ENCODE measurements around the gene SPTB.

Gene SPTB

DNA sequence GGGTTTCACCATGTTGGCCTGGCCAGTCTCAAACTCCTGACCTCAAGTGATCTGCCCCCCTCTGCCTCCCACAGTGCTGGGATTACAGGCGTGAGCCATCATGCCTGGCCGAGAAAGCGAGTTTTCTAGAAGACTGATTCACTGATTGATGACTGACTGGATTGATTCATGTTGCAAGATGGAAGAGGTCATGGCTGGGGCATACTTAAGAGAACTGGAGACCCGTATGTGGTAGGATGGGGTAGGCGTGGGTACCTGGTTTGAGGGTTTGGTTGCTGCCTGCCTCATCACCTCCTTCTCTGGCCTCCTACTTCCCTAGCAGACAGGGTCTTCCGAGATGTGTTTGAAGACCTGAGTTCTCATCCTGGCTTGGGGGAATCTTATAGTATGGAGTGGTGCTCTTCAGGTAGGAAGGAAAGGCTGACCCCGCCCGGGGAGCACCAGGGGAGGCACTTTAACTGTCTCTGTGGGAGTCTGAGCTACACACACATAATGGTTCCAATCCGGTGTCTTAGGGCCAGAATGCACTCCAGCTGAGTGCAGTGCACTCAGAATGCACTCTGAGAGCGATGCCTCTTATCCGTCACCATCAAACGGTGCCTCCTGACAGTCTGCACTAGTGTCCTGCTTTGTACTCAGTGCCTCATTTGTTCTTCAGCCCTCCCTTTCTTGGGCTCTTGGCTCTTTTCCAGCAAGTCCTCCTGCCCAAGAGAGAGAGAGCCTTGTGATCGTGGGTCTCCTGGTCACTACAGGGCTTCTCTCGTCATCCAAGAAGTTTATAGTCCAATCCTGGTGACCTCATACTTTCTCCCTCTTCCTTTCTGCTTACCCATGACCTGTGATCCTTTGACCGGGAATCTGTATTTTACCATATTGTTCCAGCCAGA, 155.8 kb downstream of the SPTB start:
- DNase-seq, result no peak

DNA sequence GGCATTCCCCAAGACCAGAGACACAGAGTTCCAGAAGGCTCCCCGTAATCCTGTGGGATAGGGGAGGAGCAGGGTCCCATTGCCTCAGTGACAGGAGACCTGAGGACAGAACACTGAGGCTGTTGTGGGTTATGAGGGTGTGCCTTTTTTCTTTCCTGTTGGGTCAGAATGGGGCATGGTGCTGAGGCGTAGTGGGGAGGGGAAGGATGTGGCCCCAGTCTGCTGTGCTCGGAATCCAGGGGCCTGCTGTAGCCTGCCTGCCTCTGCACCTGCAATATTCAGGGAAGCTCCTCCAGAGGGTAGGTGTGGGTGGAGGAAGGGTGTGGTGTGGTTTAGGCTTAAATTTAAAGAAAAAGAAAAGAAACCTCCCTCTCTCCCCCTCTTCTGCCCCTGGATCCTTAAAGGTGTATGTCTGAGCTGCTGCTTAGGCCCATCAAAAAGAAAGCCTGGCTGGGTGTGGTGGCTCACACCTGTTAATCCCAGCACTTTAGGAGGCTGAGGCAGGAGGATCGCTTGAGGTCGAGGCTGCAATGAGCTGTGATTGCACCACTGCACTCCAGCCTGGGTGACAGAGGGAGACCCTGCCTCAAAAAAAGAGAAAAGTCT, 156.8 kb downstream of the SPTB start:
- DNase-seq, result no peak

DNA sequence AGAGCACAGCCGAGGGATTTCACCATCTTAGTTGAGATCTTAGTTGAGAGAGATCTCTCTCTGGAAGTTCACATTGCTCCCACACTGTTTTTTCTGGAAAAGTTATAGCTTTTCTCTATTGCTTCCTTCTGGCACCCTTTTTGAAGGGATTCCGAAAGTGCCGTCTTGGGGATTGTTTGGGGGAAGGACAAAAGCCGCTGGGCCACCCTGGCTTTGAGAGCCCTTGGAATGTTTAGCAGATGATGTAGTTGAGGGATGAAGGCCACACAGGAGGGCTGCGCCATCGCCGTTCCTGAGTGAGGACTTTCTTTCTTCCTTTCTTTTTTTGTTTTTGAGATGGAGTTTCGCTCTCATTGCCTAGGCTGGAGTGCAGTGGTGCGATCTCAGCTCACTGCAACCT, 157.8 kb downstream of the SPTB start:
- DNase-seq, result no peak

DNA sequence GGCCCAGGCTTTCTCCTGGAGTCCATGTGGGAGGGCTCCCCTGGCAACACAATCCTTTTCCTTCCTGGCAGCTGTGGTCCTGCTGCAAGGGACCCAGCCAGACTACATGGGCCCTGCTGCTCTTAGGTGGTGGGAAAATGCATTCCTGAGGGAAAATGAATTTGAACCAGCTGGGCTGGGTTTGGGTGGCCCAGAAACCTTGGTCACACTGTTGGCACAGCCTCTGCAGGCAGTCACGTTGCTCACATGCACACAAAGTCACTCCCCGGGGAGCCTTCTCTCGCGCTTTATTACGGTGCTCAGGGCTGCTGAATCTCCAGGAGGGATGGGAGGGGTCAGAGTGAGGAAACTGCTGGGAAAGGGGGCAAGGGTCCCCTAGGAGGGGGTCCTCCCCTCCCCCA, 158.3 kb downstream of the SPTB start:
- no peak for DNase-seq

DNA sequence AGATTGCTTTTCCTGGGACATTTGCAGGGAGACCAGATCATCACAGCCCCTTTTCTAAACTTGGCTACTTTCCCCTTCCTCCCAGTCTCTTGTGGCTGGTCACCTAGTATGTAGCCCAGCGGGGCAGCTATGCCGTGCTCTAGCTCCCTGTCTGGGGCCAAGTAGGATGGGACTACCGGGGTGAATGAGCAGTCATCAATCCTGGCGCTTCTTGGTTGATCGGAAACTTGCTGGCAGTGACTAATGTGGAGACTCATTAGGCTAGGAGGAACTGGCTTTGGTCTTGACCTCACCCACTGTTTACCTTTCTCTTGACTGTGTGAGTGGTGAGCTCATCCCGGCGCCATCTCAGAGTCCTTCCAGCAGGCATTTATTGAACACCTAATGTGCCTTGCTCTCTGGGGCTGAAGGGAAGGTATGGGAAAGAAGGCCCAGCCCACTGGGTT, 159.6 kb downstream of the SPTB start:
- DNase-seq, result no peak

DNA sequence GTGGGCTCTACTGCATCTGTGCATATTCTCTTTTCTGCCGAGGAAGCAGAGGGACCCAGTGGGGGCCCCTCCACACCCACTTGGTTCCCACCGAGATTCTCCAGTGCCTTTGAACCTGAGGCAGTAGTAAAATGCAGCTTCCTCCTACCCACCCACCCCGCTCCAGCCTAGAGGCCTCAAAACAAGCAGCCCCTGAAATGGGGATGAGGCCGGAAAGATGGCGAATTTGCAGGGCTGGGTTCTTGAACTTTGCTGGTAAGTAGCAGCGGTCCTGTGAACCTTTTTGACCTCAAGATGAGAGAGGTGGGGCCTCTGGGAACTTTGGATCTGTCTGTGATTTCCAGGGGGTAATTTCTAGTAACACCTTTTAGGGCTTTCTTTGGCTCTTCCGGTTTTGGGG, 160.1 kb downstream of the SPTB start:
- no peak for DNase-seq

DNA sequence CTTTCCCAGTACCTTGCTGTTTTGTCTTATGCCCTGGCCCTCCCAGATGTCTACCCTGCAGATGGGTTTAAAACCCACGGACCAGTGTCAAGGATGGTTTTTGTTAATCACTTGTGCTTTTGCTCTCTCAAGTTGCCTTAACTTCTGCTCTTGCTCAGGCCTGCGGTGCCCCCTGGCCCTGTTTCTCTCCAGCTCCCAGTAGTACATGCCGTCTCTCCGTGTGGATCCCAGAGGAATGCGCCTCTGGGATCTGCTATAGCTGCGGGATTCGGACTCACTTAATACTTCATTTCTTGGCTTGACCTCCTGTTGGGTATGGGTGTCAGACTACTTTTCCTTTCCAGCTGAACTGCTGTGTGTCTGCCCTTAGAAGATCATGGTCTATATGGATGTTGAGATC, 160.9 kb downstream of the SPTB start:
- no peak for DNase-seq

DNA sequence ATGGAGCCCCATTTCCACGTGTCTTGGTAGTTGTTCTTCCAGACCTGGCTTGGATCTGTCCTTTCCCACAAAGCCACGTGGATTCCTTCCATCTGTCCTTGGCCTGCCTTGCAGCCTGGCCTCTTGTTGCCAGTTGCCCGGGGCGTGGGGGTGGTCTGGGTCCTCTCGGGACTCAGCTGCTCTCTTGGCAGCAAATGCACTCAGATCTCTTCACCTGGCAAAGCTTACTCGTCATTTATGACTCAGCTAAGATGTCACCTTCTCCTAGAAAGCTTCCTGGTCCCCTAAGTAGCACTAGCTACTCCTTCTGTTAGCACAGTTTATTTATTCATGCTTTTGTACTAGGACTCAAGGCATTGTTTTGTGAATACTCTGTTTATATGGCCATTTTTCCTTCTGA, 161.8 kb downstream of the SPTB start:
- DNase-seq, result no peak

DNA sequence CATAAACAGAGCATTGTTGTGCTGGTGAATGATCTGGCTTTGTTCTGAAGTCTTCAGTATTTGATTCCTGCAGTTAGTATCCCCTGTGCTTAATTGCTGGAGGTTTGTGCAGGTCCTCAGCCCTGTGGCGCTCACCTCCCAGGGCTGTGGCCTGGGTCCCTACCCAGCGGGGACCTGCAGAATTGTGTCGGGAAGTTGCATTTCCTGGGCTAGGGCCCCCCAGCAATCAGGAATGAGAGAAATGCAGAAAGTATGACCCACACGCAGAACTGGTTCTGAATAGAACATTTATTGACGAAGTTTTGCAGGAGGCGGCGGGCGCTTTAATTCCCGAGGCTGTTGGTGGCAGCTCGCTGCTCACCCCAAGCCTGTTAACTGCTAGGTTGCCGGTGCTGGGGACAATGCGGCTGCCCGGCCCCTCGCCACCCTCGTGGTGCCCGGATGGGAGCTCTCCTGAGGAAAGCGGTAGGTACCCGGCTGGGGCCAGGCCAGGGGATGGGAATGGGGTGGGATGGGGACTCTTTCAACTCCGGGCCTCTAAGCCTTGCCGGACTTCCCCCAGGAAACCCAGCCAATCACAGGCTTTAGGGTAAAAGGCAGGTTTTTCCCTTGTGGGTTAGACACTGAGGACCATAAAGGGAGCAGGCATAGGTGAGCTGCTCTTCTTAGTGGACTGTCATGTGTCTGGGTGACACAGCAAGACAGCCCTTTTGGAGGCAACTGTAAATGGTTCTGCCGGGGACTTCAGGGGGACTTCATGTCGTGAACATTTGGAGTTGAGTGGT, 163.9 kb downstream of the SPTB start:
- no peak for DNase-seq

DNA sequence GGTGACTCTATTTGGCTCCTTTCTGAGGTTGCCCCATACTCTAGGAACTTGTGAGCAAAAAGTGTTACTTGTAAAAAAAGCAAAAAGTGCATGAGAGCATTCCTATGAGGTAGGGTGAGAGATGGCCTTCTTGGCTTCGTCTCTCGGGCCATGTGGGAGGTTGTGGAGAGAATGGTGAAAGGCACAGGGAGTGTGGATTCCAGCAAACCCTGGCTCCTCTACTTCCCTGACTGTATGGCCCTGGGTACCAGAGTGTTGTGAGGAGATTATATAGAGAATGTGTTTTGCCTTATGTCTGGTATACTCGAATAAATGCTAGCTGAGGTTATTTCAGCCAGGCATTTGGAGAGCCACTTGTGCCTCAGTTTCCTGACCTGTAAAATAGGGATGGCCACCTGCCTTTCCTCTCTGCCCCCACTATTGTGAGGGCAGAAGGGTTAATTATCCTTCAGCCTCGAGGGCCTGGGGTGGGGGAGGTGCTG, 164.5 kb downstream of the SPTB start:
- DNase-seq, result no peak

DNA sequence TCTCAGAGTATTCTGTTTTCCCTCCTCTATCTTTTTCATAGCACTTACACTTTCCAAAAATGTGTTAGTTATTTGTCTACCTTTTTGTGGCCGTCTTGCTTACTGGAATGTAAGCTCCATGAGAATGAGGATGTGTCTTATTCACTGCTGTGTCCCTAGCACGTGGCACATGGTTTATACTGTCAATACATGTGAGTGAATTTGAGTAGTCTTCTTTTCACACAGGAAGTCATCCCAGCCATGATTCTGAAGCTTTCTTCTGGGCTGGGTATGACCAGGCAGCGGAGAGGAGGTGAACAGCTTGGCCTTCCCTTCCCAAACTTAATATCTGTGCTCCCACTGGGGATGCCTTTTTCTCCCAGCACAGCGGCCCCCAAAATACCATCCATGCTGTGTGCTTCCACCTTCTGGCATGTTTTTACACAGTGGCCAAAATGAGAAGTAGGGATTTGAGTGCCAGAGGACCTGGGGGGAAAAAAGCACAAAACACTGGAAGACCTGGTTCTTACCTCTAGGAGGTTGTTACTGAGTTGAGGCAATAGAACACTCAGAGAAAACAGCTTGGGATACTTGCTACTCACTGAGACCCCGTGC, 165.2 kb downstream of the SPTB start:
- DNase-seq, result no peak

DNA sequence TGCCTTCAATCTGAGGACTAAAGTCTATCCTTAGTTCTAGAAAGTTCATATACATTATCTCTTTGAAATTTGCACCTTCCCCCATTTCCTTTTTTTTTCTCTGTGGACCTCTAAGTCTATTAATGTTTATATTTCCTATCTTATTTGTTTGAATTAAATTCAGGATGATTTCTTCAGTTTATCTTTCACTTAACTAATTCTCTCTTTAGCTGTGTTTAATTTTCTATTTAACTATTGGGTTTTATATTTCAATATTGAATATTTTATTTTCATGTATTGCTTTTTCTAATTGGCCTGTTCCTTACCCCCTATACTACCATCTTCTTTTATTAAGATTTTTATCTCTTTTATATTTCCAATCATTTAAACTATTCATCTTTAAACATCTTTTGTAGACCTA, 166.0 kb downstream of the SPTB start:
- no peak for DNase-seq

DNA sequence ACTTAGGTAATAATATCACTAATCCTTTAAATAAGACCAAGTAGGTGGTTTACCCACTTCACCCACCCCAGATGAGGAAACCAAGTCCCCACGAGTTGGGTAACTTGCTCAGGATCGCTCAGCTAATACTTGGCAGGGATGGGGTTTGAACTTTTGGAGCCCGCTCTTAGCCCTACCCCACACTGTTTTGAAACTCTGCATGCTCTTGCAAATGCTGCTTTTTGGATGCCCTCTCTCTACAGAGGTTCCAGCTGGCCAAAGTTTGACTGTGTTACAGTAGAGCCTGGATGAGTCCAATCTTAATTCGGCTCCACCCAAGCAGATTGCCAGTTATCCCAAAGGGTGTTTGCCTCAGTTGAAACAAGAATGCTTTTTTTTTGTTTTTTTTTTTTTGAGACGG, 168.7 kb downstream of the SPTB start:
- DNase-seq, result no peak

DNA sequence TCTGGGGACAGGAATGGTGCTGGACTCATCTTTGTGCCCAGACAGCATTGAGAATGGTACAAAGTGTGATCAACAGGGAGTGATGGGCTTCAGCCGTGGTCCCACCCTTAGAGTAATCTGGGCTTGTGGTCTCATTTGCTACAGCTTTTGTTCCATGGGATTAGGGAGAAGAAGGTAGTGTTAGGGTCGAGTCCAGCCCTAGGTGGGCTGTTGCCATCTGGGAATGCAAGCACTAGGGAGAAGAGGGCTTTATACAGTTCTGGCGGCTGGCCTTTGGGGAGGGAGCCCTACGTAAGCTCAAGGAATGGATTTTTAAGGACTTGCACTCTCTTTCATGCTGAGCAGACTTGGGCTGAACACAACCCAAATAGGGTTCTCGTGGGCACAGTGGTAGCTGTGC, 170.6 kb downstream of the SPTB start:
- no peak for DNase-seq

DNA sequence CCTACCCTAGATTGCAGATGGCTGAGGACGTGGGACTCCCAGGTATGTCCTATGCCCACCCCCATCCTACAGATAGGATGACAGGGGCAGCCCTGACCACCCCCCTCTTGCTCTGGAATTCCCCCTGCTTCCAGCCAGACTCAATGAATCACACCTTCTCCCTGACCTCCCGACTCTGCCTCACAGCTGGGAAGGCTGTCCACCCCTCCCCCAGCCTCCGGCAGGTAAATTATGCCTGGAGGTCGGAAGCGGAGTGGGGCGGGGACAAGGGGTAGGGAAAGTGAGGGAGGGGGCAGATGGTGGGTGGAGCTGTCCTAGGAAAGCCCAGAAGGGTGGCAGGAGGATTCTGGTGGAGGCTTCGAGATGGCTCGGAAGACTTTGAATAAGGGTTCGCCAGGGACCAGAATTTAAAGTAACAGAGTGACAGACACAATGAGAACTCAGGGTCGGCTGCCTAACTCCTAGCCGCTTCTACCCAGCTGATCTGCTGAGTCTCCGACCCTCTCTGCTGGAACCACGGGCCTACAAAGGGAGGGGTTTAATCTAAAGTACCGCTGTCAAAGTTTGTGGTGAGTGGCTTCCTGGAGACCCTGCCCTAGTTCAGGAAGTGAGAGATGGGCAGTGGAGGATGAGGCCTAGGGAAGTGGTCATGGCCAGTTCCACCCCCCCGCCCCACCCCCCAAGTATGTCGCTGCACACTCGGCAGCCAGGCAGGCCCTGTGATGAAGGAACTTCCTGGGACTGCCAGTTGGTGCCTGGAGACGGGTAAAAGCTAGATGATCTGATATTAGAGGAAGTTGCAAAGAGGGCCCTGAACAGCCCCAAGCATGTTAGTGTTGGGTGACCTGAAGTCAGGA, 171.3 kb downstream of the SPTB start:
- DNase-seq, result no peak

DNA sequence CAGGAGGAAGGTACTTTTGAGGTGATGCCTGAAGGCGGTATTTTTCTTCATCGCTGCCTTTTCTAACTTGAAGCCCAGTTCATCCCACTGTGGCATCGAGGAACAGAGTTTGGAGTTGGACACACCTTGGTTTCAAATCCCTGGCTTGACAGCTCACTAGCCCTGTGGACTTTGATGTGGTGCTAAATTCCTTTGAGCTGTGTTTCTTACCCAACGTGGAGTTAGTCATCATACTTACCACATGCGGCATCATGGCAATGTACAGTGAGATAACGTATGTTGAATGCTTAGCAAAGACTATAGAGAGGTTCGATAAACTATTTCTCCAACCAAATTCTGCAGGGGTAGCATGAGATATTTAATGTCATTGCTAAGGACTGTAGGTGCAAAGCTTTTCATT, 172.0 kb downstream of the SPTB start:
- DNase-seq, result no peak

DNA sequence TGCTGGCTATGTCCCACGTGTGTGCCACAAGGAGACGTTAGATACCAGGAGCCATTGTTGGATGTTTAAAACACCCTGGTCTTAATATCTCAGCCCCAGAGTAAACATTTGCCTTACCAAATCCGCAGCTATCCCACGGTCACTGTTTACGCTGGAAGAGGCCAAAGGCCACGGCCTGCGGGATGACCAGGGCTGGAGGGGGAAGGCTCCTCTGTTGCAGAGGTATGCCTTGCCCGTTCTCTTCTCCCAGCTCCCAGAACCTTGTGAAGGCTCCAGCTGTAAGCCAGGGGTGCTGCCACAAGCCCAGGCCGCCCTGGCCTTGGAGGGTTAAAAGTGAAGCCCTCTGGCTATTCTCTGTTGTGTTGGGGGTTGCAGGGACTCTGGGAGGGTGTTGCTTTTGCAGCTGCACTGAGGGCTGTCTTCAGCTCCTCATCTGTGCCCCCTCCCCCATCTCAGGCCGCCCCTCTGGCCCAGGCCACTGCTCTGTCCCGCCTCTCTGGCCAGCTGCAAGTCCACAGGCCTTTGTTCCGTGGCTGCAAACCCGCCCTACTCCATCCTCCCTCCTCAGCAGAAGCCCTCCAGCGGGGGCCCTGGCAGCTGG, 173.0 kb downstream of the SPTB start:
- no peak for DNase-seq

DNA sequence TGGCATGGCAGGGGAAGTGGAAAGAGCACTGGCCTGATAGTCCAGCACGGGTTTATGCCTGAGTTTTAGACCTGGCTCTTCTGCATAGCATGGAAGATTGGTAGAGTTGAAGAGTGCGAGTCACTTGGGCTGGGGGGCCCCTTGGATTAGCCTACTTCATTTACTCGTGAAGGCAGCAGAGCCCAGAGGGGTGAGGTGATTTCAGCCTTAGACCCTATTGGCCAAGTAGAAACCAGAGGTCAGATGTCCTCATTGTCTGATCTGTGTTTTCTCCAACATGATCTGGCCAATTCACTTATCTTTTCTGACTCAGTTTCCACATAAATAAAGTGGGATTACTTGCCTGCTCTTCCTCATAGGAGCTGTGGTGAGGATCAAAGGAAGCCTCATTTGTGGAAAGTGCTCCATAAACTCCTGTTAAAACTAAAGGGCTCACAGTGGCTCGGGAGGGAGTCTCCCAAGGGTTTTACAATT, 173.6 kb downstream of the SPTB start:
- DNase-seq, result no peak

DNA sequence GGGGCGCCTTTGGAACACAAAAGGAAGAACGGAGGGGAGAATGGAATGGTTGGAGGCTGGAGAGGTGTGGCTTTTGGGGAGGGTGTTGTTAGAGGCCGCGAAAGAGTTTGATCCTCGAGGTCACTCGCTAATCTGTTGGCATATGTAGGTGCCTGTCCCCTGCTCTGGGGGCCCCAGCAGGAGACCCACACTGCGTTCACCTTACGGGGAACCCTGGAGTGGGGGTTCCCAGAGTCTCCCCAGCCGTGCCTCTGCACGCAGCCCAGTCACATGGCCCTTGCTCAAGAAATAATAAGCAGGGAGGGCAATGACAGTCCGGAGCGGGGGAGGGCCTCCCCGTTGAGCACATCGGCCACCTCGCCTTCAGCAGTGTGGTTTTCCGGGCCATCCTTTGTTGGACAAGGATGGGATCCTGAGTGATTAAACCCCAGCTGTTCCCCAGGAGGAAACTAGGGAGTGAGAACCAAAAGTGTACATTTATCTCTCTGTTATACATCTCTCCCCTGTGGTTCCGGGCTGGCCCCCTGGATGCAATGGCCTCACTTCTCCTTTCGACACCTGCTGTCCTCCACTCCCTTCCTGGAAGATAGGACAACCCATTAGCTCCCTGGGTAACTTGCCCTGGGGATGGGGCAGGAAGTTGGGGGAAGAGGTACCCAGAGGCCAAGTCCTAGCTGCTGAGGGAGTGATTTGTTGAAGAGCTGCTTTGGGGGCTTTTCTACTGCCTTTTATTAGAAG, 174.2 kb downstream of the SPTB start:
- DNase-seq, result no peak

DNA sequence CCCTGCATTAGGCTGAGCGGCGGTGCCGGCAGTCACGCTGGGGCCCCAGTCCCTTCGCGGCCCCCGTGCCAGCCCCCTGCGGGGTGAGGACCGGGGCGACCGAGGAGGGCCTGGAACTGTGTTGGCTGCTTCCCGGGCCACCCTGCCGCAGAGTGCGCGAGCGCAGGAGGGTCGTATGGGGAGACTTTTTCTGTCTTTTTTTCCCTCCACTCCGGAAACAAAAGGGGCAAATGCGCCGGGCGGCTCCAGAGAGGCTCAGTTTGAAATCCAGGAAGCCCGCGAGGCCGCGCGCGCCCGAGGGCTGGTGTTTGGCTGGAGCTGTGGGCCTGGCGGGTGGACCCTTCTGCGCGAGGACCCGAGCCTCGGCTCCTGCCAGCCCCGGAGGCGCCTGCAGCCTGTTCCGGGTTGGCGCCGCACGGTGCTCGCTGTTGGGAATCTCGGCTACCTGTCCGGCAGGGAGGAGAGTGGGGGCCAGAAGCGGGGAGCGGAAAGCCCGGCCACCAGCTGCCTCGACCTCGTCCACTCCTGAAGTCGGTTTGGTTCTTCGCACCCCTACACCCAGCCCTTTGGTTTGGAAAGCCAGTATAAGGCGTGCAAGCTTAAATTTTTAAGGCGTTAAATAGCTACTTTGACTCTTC, 174.8 kb downstream of the SPTB start:
- DNase-seq, result peak; percentile 28
